ENCODE data around the gene PRR23E. TPM values are rescaled to one million over a fixed set of nuclear protein-coding genes. Genes with fewer than 3 reads are reported as not detected.

PRR23E gene
- total and polyA plus RNA-seq, 10 of the 15 experiments (the other 5 are each of a cell fraction or from before 2014, with no cell fraction given), result not detected

GRCh38 chr3:127173516-127174166 is 19.3 kb upstream of the PRR23E start (continued):
- TF ChIP-seq ZNF687 (IDR thresholded peaks at IDR 0.05) (no peak), RBBP5 (conservative IDR thresholded peaks at IDR 0.05) (no peak), ATF3 (IDR thresholded peaks at IDR 0.05; ENCODE audit: borderline replicate concordance, extremely low read depth, low read depth, low read length) (no peak), PAX8 (IDR thresholded peaks at IDR 0.05) (no peak), ATF2 (IDR thresholded peaks at IDR 0.05; ENCODE audit: low read length) (no peak), E2F8 (IDR thresholded peaks at IDR 0.05; ENCODE audit: low read depth, partially characterized antibody) (no peak), SUZ12 (IDR thresholded peaks at IDR 0.05; ENCODE audit: unreplicated experiment) (no peak), ZNF384 (IDR thresholded peaks at IDR 0.05; ENCODE audit: borderline replicate concordance, low read depth, low read length) (no peak), RELA (IDR thresholded peaks at IDR 0.05; ENCODE audit: borderline replicate concordance, partially characterized antibody) (no peak), FOXM1 (IDR thresholded peaks at IDR 0.05; ENCODE audit: low read depth, low read length) (no peak), CHD1 (IDR thresholded peaks at IDR 0.05; ENCODE audit: low read depth, low read length) (no peak), NBN (IDR thresholded peaks at IDR 0.05) (no peak)
